NB4 (cell line): Measurements from ENCODE around the gene ZXDB.

Experiments used
- MYC ChIP-seq: IDR thresholded peaks from 2 replicates; pipeline ENCODE4 v1.6.1; 2011; ENCODE audit warnings: low read depth, low read length
- POLR2A ChIP-seq: IDR thresholded peaks from 2 replicates; pipeline ENCODE4 v1.6.1; 2011; ENCODE audit warnings: mild to moderate bottlenecking; ENCODE audit not compliant: insufficient read length; ENCODE audit errors: extremely low read depth
- TF ChIP-seq, protein P1 (sequence below): IDR thresholded peaks from one replicate; pipeline ENCODE4 v1.5.1; 2012; ENCODE audit warnings: low read depth, low read length

- TF ChIP-seq, protein P1, sequence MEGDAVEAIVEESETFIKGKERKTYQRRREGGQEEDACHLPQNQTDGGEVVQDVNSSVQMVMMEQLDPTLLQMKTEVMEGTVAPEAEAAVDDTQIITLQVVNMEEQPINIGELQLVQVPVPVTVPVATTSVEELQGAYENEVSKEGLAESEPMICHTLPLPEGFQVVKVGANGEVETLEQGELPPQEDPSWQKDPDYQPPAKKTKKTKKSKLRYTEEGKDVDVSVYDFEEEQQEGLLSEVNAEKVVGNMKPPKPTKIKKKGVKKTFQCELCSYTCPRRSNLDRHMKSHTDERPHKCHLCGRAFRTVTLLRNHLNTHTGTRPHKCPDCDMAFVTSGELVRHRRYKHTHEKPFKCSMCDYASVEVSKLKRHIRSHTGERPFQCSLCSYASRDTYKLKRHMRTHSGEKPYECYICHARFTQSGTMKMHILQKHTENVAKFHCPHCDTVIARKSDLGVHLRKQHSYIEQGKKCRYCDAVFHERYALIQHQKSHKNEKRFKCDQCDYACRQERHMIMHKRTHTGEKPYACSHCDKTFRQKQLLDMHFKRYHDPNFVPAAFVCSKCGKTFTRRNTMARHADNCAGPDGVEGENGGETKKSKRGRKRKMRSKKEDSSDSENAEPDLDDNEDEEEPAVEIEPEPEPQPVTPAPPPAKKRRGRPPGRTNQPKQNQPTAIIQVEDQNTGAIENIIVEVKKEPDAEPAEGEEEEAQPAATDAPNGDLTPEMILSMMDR: no peak
- TF ChIP-seq POLR2A (no peak), MYC (no peak)
These were observed 48.8 kb downstream of the ZXDB start for GRCh38 chrX:57640674-57641016.
